Fibroblast of lung (primary cell): ENCODE data around the gene MACF1.

ENCODE experiments used
- CTCF ChIP-seq, 2 donors: IDR thresholded peaks in 1 of 2; conservative IDR thresholded peaks in 1 of 2; 1 replicate in 1 of 2; 2 replicates in 1 of 2; pipeline ENCODE4 v1.5.1; 2011 to 2012; ENCODE audit warnings: low read length in 2 of 2, control low read depth in 1 of 2, inconsistent platforms in 1 of 2, low read depth in 1 of 2, mild to moderate bottlenecking in 1 of 2
- EZH2 ChIP-seq: IDR thresholded peaks from 2 replicates; pipeline ENCODE4 v1.5.1; 2012; ENCODE audit warnings: low read length, control low read depth, mild to moderate bottlenecking; ENCODE audit errors: missing control alignments

- TF ChIP-seq CTCF (conservative IDR thresholded peaks at IDR 0.05 in 1 of 2, IDR thresholded peaks at IDR 0.05 in 1 of 2; ENCODE audit: low read depth in 1 of 2, low read length in 2 of 2) (no peak), EZH2 (no peak)
Measured at GRCh38 chr1:39321979-39322378, 117.5 kb downstream of the MACF1 start.
